Activated CD8-positive, alpha-beta memory T cell treated with anti-CD3 and anti-CD28 coated beads, Interleukin-2, amount 50 U/mL, for 1 hour (primary cell): ENCODE data around the gene STRIT1.
"Not testable (repeated sequence)": the region's sequence is repeated elsewhere in the genome, so short reads cannot be mapped to it uniquely, and the experiment has no call there.

Experiments used
- DNase-seq: peaks from one replicate; pipeline ENCODE4 v3.0.0-alpha.2; 2020; ENCODE audit errors: extremely low read depth

The STRIT1 gene

GRCh38 chr3:155313300-155313699, 19.8 kb upstream of the STRIT1 start:
- DNase-seq, result no peak

GRCh38 chr3:155312781-155313180, 19.3 kb upstream of the STRIT1 start:
- no peak for DNase-seq

- DNase-seq, result no peak
Observed at GRCh38 chr3:155309581-155309980, 16.1 kb upstream of the STRIT1 start.

GRCh38 chr3:155308831-155309230, 15.3 kb upstream of the STRIT1 start:
- no peak for DNase-seq

- no peak for DNase-seq
Observed at GRCh38 chr3:155307183-155307582, 13.7 kb upstream of the STRIT1 start.

- DNase-seq, result no peak
Observed at GRCh38 chr3:155304394-155304793, 10.9 kb upstream of the STRIT1 start.

- DNase-seq, result no peak
Observed at GRCh38 chr3:155303540-155304097, 10.1 kb upstream of the STRIT1 start.

GRCh38 chr3:155302891-155303290, 9.4 kb upstream of the STRIT1 start:
- no peak for DNase-seq

GRCh38 chr3:155302481-155302880, 9.0 kb upstream of the STRIT1 start:
- no peak for DNase-seq

- DNase-seq, result no peak
Observed at GRCh38 chr3:155297100-155297499, 3.6 kb upstream of the STRIT1 start.

- no peak for DNase-seq
Observed at GRCh38 chr3:155296413-155296812, 2.9 kb upstream of the STRIT1 start.

GRCh38 chr3:155292693-155293092, 790 bp downstream of the STRIT1 start:
- no peak for DNase-seq

- DNase-seq, result no peak
Observed at GRCh38 chr3:155292133-155292532, 1.4 kb downstream of the STRIT1 start.

GRCh38 chr3:155286736-155287135, 6.7 kb downstream of the STRIT1 start:
- DNase-seq, result no peak

- DNase-seq, result no peak
Observed at GRCh38 chr3:155285936-155286335, 7.5 kb downstream of the STRIT1 start.

GRCh38 chr3:155283092-155284056, 10.1 kb downstream of the STRIT1 start:
- no peak for DNase-seq

- DNase-seq, result no peak
Observed at GRCh38 chr3:155282385-155283091, 10.9 kb downstream of the STRIT1 start.

GRCh38 chr3:155281912-155282311, 11.6 kb downstream of the STRIT1 start:
- no peak for DNase-seq

- not testable (repeated sequence) for DNase-seq
Observed at GRCh38 chr3:155276089-155276488, 17.4 kb downstream of the STRIT1 start.

- not testable (repeated sequence) for DNase-seq
Observed at GRCh38 chr3:155275159-155275754, 18.2 kb downstream of the STRIT1 start.

- not testable (repeated sequence) for DNase-seq
Observed at GRCh38 chr3:155274435-155274834, 19.0 kb downstream of the STRIT1 start.

- DNase-seq, result no peak
Observed at GRCh38 chr3:155271343-155271613, 22.2 kb downstream of the STRIT1 start.
